Activated CD4-positive, alpha-beta T cell treated with anti-CD3 and anti-CD28 coated beads for 48 hours (primary cell): Measurements from ENCODE around the gene HBG2.
"Not testable (repeated sequence)": the region's sequence is repeated elsewhere in the genome, so short reads cannot be mapped to it uniquely, and the experiment has no call there.

ENCODE experiments used
- DNase-seq: peaks from one replicate; pipeline ENCODE4 v3.0.0-alpha.2; 2020

HBG2 gene

GRCh38 chr11:5280582-5281102 is 26.1 kb upstream of the HBG2 start:
- DNase-seq: peak; percentile 40

GRCh38 chr11:5279471-5280090 is 25.0 kb upstream of the HBG2 start:
- no peak for DNase-seq

GRCh38 chr11:5277807-5278382 is 23.3 kb upstream of the HBG2 start:
- DNase-seq: no peak

- DNase-seq: no peak
Measured at GRCh38 chr11:5276697-5277096, 22.1 kb upstream of the HBG2 start.

- no peak for DNase-seq
Measured at GRCh38 chr11:5275369-5276110, 21.0 kb upstream of the HBG2 start.

GRCh38 chr11:5274395-5274794 is 19.8 kb upstream of the HBG2 start:
- no peak for DNase-seq

- no peak for DNase-seq
Measured at GRCh38 chr11:5272395-5273017, 17.9 kb upstream of the HBG2 start.

GRCh38 chr11:5269715-5270147 is 15.2 kb upstream of the HBG2 start, which contains the start of gene HBE1:
HBE1 (minus strand) TSS chr11:5269945; CDS start chr11:5269890, 55 bp downstream.
- no peak for DNase-seq

GRCh38 chr11:5267033-5267563 is 12.5 kb upstream of the HBG2 start:
- DNase-seq: no peak

GRCh38 chr11:5266609-5267008 is 12.0 kb upstream of the HBG2 start:
- DNase-seq: no peak

- DNase-seq: no peak
Measured at GRCh38 chr11:5265832-5266231, 11.3 kb upstream of the HBG2 start.

- DNase-seq: no peak
Measured at GRCh38 chr11:5258543-5259262, 4.1 kb upstream of the HBG2 start.

GRCh38 chr11:5257296-5257695 is 2.7 kb upstream of the HBG2 start:
- no peak for DNase-seq

- DNase-seq: not testable (repeated sequence)
Measured at GRCh38 chr11:5254023-5254422, 558 bp downstream of the HBG2 start.

GRCh38 chr11:5253440-5253839 is 1.1 kb downstream of the HBG2 start:
- not testable (repeated sequence) for DNase-seq

- DNase-seq: no peak
Measured at GRCh38 chr11:5252919-5253265, 1.7 kb downstream of the HBG2 start.

GRCh38 chr11:5252192-5252918 is 2.2 kb downstream of the HBG2 start:
- DNase-seq: no peak

GRCh38 chr11:5251746-5252145 is 2.8 kb downstream of the HBG2 start:
- no peak for DNase-seq

GRCh38 chr11:5250543-5251204 is 3.9 kb downstream of the HBG2 start:
- DNase-seq: no peak

- not testable (repeated sequence) for DNase-seq
Measured at GRCh38 chr11:5249807-5250396, 4.7 kb downstream of the HBG2 start, which contains the start of gene HBG1. HBG1 (minus strand) TSS chr11:5249857; CDS start chr11:5249804, 53 bp downstream.

GRCh38 chr11:5248498-5248897 is 6.1 kb downstream of the HBG2 start:
- not testable (repeated sequence) for DNase-seq
